HL-60 (cell line): Measurements from ENCODE around the gene TSC1.
A peak's percentile ranks its signal among the peaks of the same experiment; 100 is the strongest.

Source experiments
- DNase-seq, 2 experiments: peaks; one replicate each; pipeline ENCODE4 v3.0.0-alpha.2; 2010 to 2020; ENCODE audit warnings: low read depth in 1 of 2, low spot score in 1 of 2
- H3K27ac ChIP-seq: fragments of 250-450 bp; sonication (Bioruptor Pico); replicated peaks from 2 replicates; pipeline ENCODE4 v1.5.1; 2020; ENCODE audit warnings: mild to moderate bottlenecking, moderate library complexity
- H3K27me3 ChIP-seq: fragments of 250-450 bp; sonication (Bioruptor Pico); 2 replicates; pipeline ENCODE4 v1.5.1; 2021; ENCODE audit warnings: mild to moderate bottlenecking, moderate library complexity; ENCODE audit not compliant: insufficient read depth, poor library complexity, severe bottlenecking
- H3K4me3 ChIP-seq: replicated peaks from 2 replicates; pipeline ENCODE4 v1.5.1; 2011; ENCODE audit warnings: mild to moderate bottlenecking, control low read depth, low read length; ENCODE audit not compliant: insufficient read depth
- CTCF ChIP-seq: IDR thresholded peaks from one replicate; pipeline ENCODE4 v1.5.1; 2011; ENCODE audit warnings: low read length, control low read depth, inconsistent platforms; ENCODE audit not compliant: insufficient read depth
- GABPA ChIP-seq: IDR thresholded peaks from 2 replicates; pipeline ENCODE4 v1.6.1; 2012; ENCODE audit warnings: low read depth
- POLR2AphosphoS5 ChIP-seq: IDR thresholded peaks from 2 replicates; pipeline ENCODE4 v1.6.1; 2012; ENCODE audit warnings: low read depth
- REST ChIP-seq: IDR thresholded peaks from 2 replicates; pipeline ENCODE4 v1.6.1; 2012; ENCODE audit warnings: low read depth; ENCODE audit not compliant: insufficient replicate concordance
- SPI1 ChIP-seq: IDR thresholded peaks from 2 replicates; pipeline ENCODE4 v1.6.1; 2012; ENCODE audit warnings: low read depth, mild to moderate bottlenecking, borderline replicate concordance

Gene TSC1

GRCh38 chr9:132943651-132944293, 644 bp downstream of the TSC1 start:
- TF ChIP-seq POLR2AphosphoS5 (no peak), SPI1 (peak; percentile 84)
- peak overlapping the region; percentile 99 for H3K27ac ChIP-seq
- peak overlapping the region; percentile 78 for H3K4me3 ChIP-seq
- DNase-seq = peak in 1 of 2 experiments; percentile 10
- no peaks in the 10 kb centered on the region for H3K27me3 ChIP-seq

GRCh38 chr9:132942541-132943182, 1.8 kb downstream of the TSC1 start:
- no peak for DNase-seq
- Histone ChIP-seq H3K27ac (no peak overlapping the region), H3K4me3 (no peak overlapping the region), H3K27me3 (no peaks in the 10 kb centered on the region)
- TF ChIP-seq SPI1 (no peak), REST (no peak), CTCF (no peak), GABPA (no peak), POLR2AphosphoS5 (no peak)

- no peak overlapping the region for H3K4me3 ChIP-seq
- H3K27ac ChIP-seq = no peak overlapping the region
- H3K27me3 ChIP-seq = no peaks in the 10 kb centered on the region
- TF ChIP-seq CTCF = no peak
- no peak for TF ChIP-seq REST
- no peak for TF ChIP-seq POLR2AphosphoS5
- no peak for TF ChIP-seq SPI1
- no peak for TF ChIP-seq GABPA
- DNase-seq = no peak
Observed at GRCh38 chr9:132939169-132939568, 5.2 kb downstream of the TSC1 start.

- no peaks in the 10 kb centered on the region for H3K27me3 ChIP-seq
- no peak for TF ChIP-seq POLR2AphosphoS5
- no peak for TF ChIP-seq REST
- TF ChIP-seq SPI1 = no peak
- no peak for TF ChIP-seq GABPA
- TF ChIP-seq CTCF = no peak
- H3K4me3 ChIP-seq = no peak overlapping the region
- no peak overlapping the region for H3K27ac ChIP-seq
- no peak for DNase-seq
Observed at GRCh38 chr9:132937463-132937901, 6.9 kb downstream of the TSC1 start.
